HG02798 (cell line): ENCODE measurements around the gene KRTAP4-11.
"Not testable (repeated sequence)": the region's sequence is repeated elsewhere in the genome, so short reads cannot be mapped to it uniquely, and the experiment has no call there.

ENCODE experiments used
- ATAC-seq: cut with Tn5 transposase; IDR thresholded peaks from one replicate; pipeline ENCODE4 v1.9.1; 2021; ENCODE audit warnings: mild to moderate bottlenecking; ENCODE audit not compliant: unreplicated experiment, poor library complexity

The KRTAP4-11 gene

DNA sequence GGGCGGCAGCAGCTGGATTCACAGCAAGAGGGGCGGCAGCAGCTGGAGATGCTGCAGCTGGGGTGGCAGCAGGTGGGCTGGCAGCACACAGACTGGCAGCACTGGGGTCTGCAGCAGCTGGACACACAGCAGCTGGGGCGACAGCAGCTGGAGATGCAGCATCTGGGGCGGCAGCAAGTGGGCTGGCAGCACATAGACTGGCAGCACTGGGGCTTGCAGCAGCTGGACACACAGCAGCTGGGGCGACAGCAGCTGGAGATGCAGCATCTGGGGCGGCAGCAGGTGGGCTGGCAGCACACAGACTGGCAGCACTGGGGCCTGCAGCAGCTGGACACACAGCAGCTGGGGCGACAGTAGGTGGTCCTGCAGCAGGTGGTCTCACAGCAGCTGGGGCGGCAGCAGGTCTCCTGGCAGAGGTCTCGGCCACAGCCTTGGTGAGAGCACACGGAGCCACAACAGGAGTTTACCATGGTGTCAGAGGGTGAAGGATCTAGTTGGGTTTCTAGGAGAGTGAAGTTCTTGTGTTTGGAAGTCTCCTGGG lies at the start of gene KRTAP4-11:
KRTAP4-11 (minus strand) TSS at position 528 of the 541 bp plus-strand sequence; CDS start at position 470, 58 bp downstream.
- ATAC-seq, result not testable (repeated sequence)

DNA sequence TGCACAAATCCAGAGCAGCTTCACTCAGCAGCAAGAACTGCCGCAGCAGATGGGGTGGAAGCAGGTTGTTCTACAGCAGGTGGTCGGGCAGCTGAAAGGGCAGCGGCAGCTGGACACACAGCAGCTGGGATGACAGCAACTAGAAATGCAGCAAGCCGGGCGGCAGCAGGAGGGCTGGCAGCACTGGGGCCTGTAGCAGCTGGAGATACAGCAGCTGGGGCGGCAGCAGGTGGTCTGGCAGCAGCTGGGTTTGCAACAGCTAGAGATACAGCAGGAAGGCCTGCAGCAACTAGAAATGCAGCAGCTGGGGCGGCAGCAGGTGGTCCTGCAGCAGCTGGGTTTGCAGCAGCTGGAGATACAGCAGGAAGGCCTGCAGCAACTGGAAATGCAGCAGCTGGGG lies 49.4 kb upstream of the KRTAP4-11 start:
- ATAC-seq, result no peak

DNA sequence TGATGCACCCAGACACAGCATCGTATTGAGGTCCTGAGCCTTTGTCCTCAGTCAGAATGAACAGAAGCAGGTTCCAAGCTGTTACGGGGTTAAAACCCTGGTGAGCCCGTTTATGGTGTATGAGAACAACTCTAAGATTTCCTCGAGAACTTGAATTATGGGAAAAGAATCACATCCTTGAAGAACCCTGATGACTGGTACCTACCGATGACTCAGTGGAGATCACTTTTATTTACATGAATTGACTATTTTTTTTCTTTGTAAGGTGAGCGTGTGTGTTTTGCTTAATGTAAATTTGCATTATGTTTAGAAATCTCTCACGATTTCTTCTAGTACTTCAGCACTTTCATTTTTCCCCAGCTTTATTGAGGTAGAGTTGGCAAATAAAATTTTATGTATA lies 45.7 kb upstream of the KRTAP4-11 start:
- no peak for ATAC-seq

- ATAC-seq, result no peak
Measured at GRCh38 chr17:41160648-41161047, 42.5 kb upstream of the KRTAP4-11 start, which contains the start of gene KRTAP4-4. Gene KRTAP4-4 (minus strand): TSS chr17:41160748. CDS start chr17:41160691, 57 bp downstream.

DNA sequence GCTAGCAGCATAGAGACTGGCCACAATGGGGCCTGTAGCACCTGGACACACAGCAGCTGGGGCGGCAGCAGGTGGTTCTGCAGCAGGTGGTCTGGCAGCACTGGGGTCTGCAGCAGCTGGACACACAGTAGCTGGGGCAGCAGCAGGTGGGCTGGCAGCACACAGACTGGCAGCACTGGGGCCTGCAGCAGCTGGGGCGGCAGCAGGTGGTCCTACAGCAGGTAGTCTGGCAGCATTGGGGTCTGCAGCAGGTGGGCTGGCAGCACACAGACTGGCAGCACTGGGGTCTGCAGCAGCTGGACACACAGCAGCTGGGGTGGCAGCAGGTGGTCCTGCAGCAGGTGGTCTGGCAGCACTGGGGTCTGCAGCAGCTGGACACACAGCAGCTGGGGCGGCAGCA lies 42.0 kb upstream of the KRTAP4-11 start:
- not testable (repeated sequence) for ATAC-seq

DNA sequence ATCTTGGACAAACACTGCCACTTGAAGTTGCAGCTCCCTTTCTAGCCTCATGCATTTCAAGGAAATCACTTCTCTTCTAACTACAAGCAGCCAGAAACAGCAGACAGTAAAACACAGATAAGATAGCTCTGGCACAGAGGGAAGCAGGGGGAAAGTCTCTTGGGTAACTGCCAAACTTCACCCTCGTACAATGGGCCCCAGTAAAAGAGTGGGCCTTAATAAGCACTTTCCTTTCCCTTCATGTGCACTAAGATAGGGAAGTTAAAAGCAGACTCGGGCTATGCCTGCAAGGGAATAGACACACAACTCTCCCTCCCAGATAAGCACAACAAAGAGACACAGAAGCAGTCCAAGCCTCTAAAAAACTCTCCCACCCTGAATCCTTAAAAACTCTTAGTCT lies 35.7 kb upstream of the KRTAP4-11 start:
- ATAC-seq, result no peak

DNA sequence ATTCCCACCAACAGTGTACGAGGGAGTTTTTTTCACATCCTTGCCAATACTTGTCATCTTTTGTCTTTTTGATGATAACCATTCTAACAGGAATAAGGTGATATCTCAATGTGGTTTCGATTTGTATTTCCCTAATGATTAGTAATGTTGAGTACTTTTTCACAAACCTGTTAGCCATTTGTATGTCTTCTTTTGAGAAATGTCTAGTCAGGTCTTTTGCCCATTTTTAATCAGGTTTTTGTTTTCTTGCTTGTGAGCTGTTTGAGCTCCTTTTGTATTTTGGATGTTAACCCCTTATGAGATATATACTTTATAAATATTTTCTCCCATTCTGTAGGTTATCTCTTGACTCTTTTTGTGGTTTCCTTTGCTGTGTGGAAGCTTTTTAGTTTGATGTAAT lies 33.4 kb upstream of the KRTAP4-11 start:
- ATAC-seq, result no peak

DNA sequence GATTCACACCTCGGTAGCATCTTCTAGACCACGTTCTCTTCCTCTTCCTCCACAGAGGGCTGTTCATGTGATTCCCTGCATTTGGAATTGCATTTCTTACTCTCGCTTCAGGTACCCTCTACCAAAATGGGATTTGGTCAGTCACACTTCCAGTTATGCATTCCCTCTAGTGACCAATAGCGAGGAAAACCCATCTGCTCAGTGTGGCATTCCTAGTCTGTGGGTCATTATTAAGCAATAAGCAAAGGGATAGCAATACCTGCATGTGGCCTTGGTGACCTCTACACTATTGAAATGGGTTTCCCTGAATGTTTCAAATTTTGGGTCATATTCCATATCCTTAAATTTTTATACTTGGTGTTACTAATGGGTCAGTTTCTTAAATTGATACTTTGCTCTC lies 31.9 kb upstream of the KRTAP4-11 start:
- ATAC-seq, result no peak

- no peak for ATAC-seq
Measured at GRCh38 chr17:41149652-41149985, 31.4 kb upstream of the KRTAP4-11 start, which contains the start of gene KRTAP4-5. Gene KRTAP4-5 (minus strand): TSS chr17:41149825. CDS start chr17:41149767, 58 bp downstream.

DNA sequence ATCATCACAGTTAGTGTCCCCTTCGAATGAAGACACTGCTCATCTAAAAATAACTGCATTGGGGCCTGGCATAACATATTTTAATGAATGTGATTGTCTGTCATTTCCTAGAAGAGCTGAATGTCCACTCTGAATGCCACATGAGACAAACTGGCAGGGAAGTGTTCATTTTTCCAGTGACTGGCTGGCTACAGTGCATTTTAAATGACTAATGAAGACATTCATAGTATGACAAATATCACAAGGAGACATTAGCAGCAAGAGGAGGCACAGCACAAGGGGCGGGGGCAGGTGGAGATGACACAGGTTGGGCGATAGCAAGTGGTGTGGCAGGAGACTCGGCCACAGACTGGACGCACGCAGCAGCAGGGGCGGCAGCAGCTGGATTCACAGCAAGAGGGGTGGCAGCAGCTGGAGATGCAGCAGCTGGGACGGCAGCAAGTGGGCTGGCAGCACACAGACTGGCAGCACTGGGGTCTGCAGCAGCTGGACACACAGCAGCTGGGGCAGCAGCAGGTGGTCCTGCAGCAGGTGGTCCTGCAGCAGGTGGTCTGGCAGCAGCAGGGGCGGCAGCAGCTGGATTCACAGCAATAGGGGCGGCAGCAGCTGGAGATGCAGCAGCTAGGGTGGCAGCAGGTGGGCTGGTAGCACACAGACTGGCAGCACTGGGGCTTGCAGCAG lies 30.9 kb upstream of the KRTAP4-11 start:
- not testable (repeated sequence) for ATAC-seq

DNA sequence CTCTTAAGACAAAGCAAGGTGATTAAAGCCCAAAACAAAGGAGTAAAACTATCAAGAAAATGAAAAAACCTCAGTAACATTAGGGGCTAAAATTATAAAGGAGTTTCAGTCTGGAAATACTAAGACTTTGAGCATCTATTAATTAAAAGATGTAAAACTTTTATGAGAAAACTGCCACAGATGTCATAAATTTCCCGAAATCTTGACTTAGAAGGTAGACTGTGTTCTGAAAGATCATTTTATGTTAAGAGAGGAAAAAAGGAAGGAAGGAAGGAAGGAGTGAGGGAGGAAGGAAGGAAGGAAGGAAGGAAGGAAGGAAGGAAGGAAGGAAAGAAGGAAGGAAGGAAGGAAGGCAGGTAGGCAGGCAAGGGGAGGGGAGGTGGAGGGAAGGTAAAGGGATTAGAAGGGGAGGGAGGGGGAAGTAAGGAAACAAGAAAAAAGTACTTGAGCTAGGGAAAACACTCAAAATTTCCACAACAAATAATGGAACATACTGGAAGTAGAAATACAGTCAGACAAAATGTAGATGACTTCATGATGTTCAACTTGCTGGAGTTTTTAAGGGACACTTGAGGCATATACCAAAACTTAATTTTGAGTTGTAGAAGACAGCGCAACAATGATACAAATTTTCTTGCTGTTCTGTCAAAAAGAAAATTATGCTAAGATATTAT lies 29.5 kb upstream of the KRTAP4-11 start:
- no peak for ATAC-seq

GRCh38 chr17:41145261-41145660 lies 27.1 kb upstream of the KRTAP4-11 start:
- no peak for ATAC-seq

GRCh38 chr17:41144846-41145245 lies 26.7 kb upstream of the KRTAP4-11 start:
- no peak for ATAC-seq

- no peak for ATAC-seq
Measured at GRCh38 chr17:41141361-41141760, 23.2 kb upstream of the KRTAP4-11 start.

GRCh38 chr17:41140360-41141131 lies 22.4 kb upstream of the KRTAP4-11 start, which contains the start of gene KRTAP4-6:
Gene KRTAP4-6 (minus strand): TSS chr17:41140544. CDS start chr17:41140487, 57 bp downstream.
- ATAC-seq, result no peak

DNA sequence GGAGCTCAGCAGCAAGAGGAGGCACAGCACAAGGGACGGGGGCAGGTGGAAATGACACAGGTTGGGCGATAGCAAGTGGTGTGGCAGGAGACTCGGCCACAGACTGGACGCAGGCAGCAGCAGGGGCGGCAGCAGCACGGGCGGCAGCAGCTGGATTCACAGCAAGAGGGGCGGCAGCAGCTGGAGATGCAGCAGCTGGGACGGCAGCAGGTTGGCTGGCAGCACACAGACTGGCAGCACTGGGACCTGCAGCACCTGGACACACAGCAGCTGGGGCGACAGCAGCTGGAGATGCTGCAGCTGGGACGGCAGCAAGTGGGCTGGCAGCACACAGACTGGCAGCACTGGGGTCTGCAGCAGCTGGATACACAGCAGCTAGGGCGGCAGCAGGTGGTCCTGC lies 21.7 kb upstream of the KRTAP4-11 start:
- ATAC-seq, result not testable (repeated sequence)

GRCh38 chr17:41133880-41134735 lies 15.9 kb upstream of the KRTAP4-11 start:
- no peak for ATAC-seq

GRCh38 chr17:41131979-41132378 lies 13.8 kb upstream of the KRTAP4-11 start:
- ATAC-seq, result no peak

DNA sequence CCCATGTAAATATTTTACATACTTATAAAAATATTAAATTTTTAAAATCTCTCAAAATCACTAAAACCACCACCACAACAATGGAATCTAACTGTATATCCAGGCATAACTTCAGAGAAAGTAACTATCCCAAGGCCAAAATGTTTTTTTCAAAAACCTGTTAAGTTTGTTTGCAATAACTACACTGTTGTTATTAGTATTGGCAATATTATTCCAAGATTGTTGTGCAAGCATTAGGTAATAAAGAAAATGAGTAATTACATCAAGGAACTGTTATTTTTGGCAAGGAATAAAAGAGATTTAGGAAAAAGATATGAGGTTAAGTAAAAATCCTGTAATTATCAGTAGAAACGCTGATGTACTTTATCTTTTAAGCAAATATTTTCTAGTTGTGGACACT lies 9.2 kb upstream of the KRTAP4-11 start:
- no peak for ATAC-seq

- ATAC-seq, result no peak
Measured at GRCh38 chr17:41126412-41126811, 8.2 kb upstream of the KRTAP4-11 start.
